Left lung (tissue), 10 donors: ENCODE measurements around the gene FAM107B. TPM values are rescaled to one million over a fixed set of nuclear protein-coding genes. Genes with fewer than 3 reads are reported as not detected.

Experiments used
- ATAC-seq: fragments of 200-7000 bp; cut with Tn5 transposase; one replicate; pipeline ENCODE4 v1.9.1; 2020; ENCODE audit warnings: moderate library complexity
- DNase-seq, 4 donors: peaks; one replicate each; pipeline ENCODE4 v3.0.0-alpha.2; 2013 to 2020
- H3K27ac ChIP-seq, 2 donors: fragments of 200-600 bp; sonication (generic) in 1 of 2; one replicate each; pipeline versions ENCODE4 v1.5.0 to v1.8.0; 2020 to 2021
- H3K27me3 ChIP-seq, 2 donors: fragments of 200-600 bp; sonication (generic) in 1 of 2; one replicate each; pipeline versions ENCODE4 v1.5.0 to v1.8.0; 2020 to 2021
- H3K36me3 ChIP-seq, 2 donors: fragments of 200-600 bp; sonication (generic) in 1 of 2; one replicate each; pipeline versions ENCODE4 v1.5.0 to v1.8.0; 2020 to 2021
- H3K4me1 ChIP-seq, 2 donors: fragments of 200-600 bp; one replicate each; pipeline ENCODE4 v1.8.0; 2021
- H3K4me3 ChIP-seq, 2 donors: fragments of 200-600 bp; sonication (generic) in 1 of 2; one replicate each; pipeline versions ENCODE4 v1.5.0 to v1.8.0; 2020 to 2021; ENCODE audit warnings: mild to moderate bottlenecking in 1 of 2
- H3K9me3 ChIP-seq, 2 donors: fragments of 200-600 bp; sonication (generic) in 1 of 2; one replicate each; pipeline versions ENCODE4 v1.5.0 to v1.8.0; 2020 to 2021
- CTCF ChIP-seq, 2 donors: fragments of 200-600 bp; sonication (generic) in 1 of 2; IDR thresholded peaks; one replicate each; pipeline versions ENCODE4 v1.5.0 to v1.8.0; 2021; ENCODE audit warnings: antibody characterized with exemption in 2 of 2
- intact Hi-C, 2 donors: fragments of 100-400 bp; cut with DNase I; formaldehyde crosslinking; loops; one replicate each; pipeline versions ENCODE4 v1.11.2 to v1.14.2; 2022
- polyA plus RNA-seq, 6 donors: library from polyadenylated mRNA; unstranded; fragments of 120-200 nt; gene quantifications; one replicate each; pipeline ENCODE4 v1.2.1, GENCODE V29; 2013; ENCODE audit not compliant: insufficient read length in 6 of 6
- total RNA-seq, 2 donors: library from RNA; stranded (reverse); fragmentation: NEBNext Ultra II Directional; extraction: Animal tissue kit (Norgen Biotek cat#: 25700); gene quantifications; one replicate each; pipeline ENCODE4 v1.2.1, GENCODE V29; 2021
- donor health status: DM: no; HTN: yes; CAD: no.
- donor health status: DM: no; HTN: no; CAD: no.

The FAM107B gene
- total and polyA plus RNA-seq, 8 donors, result 66.2 to 93.6 (median 83.0) TPM

DNA sequence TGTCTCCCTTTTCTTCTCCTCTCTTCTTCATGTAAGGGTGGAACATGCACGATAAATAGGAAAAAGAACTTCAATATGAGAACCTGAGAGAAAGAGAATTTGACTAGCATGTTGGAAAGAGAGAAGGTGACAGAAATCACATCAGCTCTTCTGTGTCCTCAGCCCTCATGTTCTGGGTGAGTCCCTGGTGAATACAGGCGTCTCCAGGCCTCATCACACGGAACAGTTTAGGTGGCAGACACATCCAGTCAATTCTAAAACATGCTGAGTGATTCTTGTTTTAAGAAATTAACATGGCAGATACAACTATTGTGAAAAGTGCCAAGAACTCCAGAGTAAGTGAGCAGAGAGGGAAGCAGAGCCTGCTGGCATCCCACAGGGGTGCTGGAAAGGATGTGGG, 96.1 kb downstream of the FAM107B start:
- no peaks in the 10 kb centered on the region for H3K36me3 ChIP-seq
- no peak overlapping the region for H3K4me3 ChIP-seq
- H3K27ac ChIP-seq, result no peak overlapping the region
- TF ChIP-seq CTCF (IDR thresholded peaks at IDR 0.05), result no peak
- intact Hi-C loops, result no loop called here
- no peaks in the 10 kb centered on the region for H3K27me3 ChIP-seq
- no peak for ATAC-seq
- H3K4me1 ChIP-seq, result peaks cover 0 to 11% of the 10 kb centered on the region in 2 donors
- DNase-seq, result no peak
- no peaks in the 10 kb centered on the region for H3K9me3 ChIP-seq

DNA sequence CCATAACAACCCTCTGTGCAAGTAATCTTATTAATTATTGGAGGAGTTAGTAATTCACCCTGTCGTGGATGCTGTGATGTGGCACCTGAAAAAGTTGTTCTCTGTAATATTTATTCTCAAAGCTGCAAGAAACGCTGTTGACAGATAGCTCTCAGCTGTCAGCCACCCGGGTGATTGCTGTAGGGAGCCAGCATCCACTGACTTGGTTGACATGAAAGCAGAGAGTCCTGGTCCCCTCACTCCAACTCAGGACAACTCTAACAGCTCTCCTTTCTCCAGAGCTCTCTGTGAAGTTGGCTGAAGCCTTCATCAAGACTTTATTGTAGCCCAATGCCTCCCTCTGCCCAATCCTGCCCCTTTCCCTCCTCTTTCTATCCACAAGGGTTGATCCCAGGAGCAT, 98.0 kb downstream of the FAM107B start:
- ATAC-seq (no peak), DNase-seq (no peak)
- Histone ChIP-seq H3K4me1 (peaks cover 0 to 15% of the 10 kb centered on the region in 2 donors), H3K27me3 (no peaks in the 10 kb centered on the region), H3K4me3 (no peak overlapping the region), H3K9me3 (no peaks in the 10 kb centered on the region), H3K27ac (no peak overlapping the region), H3K36me3 (no peaks in the 10 kb centered on the region)
- intact Hi-C loops, result no loop called here
- TF ChIP-seq CTCF (IDR thresholded peaks at IDR 0.05), result no peak

DNA sequence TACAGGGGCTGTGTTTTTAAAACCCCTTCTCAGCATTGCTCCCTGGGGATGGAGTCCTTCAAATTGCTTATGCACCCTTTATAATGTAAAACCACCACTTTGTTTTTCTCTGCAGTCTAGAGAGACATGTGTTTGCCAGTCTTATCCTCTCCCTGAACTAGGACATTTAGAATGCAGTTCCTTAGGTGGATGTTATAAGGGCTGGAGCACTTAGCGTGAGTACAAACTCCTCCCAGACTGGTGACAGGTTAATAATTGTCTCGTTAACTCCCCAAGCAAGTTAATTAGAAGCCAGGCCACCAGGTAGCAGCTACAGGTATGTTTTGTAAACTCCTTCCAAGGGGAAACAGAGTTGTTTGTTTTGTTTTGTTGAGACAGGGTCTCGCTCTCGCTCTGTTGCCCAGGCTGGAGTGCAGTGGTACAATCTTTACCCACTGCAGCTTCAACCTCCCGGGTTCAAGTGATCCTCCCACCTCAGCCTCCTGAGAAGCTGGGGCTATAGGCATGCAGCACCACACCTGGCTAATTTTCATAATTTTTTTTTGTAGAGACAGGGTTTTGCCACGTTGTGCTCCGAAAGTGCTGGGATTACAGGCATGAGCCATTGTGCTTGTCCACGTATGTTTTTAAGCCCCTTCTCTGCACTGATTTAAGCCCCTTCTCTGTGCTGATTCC, 100.2 kb downstream of the FAM107B start:
- intact Hi-C loops, result no loop called here
- H3K27me3 ChIP-seq, result no peaks in the 10 kb centered on the region
- ATAC-seq (peak; percentile 88), DNase-seq (no peak)
- no peak for TF ChIP-seq CTCF (IDR thresholded peaks at IDR 0.05)
- no peaks in the 10 kb centered on the region for H3K36me3 ChIP-seq
- no peaks in the 10 kb centered on the region for H3K9me3 ChIP-seq
- H3K4me3 ChIP-seq, result no peak overlapping the region
- H3K27ac ChIP-seq, result no peak overlapping the region
- peaks cover 6 to 20% of the 10 kb centered on the region in 2 donors for H3K4me1 ChIP-seq

DNA sequence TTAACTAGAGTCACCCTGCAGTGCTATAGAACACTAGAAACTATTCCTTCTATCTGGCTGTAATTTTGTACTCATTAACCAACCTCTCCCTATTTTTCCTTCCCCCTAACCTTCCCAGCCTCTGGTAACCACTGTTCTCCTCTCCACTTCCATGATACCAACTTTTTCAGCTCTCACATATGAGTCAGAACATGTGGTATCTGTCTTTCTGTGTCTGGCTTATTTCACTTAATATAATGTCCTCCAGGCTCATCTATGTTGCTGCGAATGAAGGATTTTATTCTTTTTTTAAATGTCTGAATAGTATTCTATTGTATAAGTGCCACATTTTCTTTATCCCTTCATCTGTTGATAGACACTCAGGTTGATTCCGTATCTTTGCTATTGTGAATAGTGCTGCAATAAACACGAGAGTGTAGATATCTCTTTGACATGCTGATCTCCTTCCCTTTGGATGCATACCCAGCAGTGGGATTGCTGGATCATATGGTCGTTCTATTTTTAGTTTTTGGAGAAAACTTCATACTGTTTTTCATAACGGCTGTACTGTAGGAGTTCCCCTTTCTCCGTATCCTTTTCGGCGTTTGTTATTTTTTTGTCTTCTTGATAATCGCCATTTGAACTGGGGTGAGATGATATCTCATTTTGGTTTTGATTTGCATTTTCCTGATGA, 101.4 kb downstream of the FAM107B start:
- H3K27me3 ChIP-seq, result no peaks in the 10 kb centered on the region
- ATAC-seq, result no peak
- H3K36me3 ChIP-seq, result no peaks in the 10 kb centered on the region
- DNase-seq, result no peak
- no peak overlapping the region for H3K4me3 ChIP-seq
- intact Hi-C loops, result no loop called here
- TF ChIP-seq CTCF (IDR thresholded peaks at IDR 0.05), result no peak
- no peak overlapping the region for H3K27ac ChIP-seq
- peaks cover 6 to 20% of the 10 kb centered on the region in 2 donors for H3K4me1 ChIP-seq
- H3K9me3 ChIP-seq, result no peaks in the 10 kb centered on the region

- intact Hi-C loops, result no loop called here
- H3K27me3 ChIP-seq, result no peaks in the 10 kb centered on the region
- H3K4me3 ChIP-seq, result no peak overlapping the region
- H3K36me3 ChIP-seq, result no peaks in the 10 kb centered on the region
- TF ChIP-seq CTCF (IDR thresholded peaks at IDR 0.05), result no peak
- H3K9me3 ChIP-seq, result peaks cover 0 to under 1% of the 10 kb centered on the region in 2 donors
- DNase-seq, result no peak
- H3K4me1 ChIP-seq, result peaks cover 6 to 20% of the 10 kb centered on the region in 2 donors
- ATAC-seq, result no peak
- H3K27ac ChIP-seq, result peak overlapping the region in 1 of 2 donors; percentile 50
These were observed 103.3 kb downstream of the FAM107B start for GRCh38 chr10:14671386-14671831.
